ENCODE data around the gene TMEM39A. TPM values are rescaled to one million over a fixed set of nuclear protein-coding genes. Genes with fewer than 3 reads are reported as not detected.

Gene TMEM39A
- total and polyA plus RNA-seq, 2 donors (not counting 1 experiment from before 2014, with no cell fraction given), result 8.5 to 39.9 TPM

- no peak overlapping the region for H3K27ac Mint-ChIP-seq
These were observed 6.9 kb downstream of the TMEM39A start for GRCh38 chr3:119456469-119456868.

DNA sequence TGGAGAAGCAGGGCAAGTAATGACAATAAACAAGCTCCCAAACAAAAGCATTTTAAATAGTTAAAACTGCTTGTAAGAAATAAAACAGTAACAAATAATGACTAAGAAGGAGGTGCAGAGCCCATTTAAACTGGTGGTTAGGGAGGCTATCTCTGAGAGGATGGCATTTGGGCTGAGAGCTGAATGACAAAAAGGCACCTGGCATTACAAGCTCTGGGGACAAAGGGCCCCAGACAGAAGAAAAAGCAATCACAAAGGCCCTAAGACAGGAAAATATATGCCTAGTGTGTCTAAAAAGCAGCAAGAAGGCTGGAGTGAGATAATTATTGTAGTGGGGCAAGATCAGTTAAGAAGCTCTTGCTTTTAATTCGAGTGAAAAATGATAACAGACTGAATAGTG lies 9.6 kb downstream of the TMEM39A start:
- CTCF ChIA-PET, result interaction anchor here (1.7 kb wide), 1 partner anchor 227 kb away, joined by 3 read pairs; no protein-coding TSS in a partner anchor
- no peaks in the 10 kb centered on the region for H3K9me3 ChIP-seq (ENCODE audit: control extremely low read depth in 1 of 3, control insufficient read depth in 2 of 3, insufficient read depth in 1 of 3, low read length in 2 of 3)
- no peaks in the 10 kb centered on the region for H3K4me1 ChIP-seq (ENCODE audit: control insufficient read depth in 2 of 2, insufficient read depth in 2 of 2, low read length in 2 of 2)
- no peaks in the 10 kb centered on the region for H3K79me2 ChIP-seq (ENCODE audit: control insufficient read depth, insufficient read depth, low read length)
- H3K4me3 ChIP-seq (ENCODE audit: control extremely low read depth in 1 of 5, extremely low read depth in 1 of 5, insufficient read depth in 1 of 5, low read depth in 2 of 5, low read length in 4 of 5), result no peak overlapping the region
- H3K27me3 ChIP-seq (replicated peaks in 1 of 4; ENCODE audit: control extremely low read depth in 1 of 4, control insufficient read depth in 3 of 4, insufficient read depth in 4 of 4, low read length in 3 of 4), result no peaks in the 10 kb centered on the region
- H3K9ac ChIP-seq (ENCODE audit: low read length), result no peak overlapping the region
- peaks cover 11 to 72% of the 10 kb centered on the region in 2 experiments for H3K36me3 ChIP-seq (replicated peaks in 1 of 2; ENCODE audit: control extremely low read depth in 1 of 2, control insufficient read depth in 1 of 2, extremely low read depth in 1 of 2, insufficient read depth in 2 of 2, low read length in 1 of 2)
- ATAC-seq (ENCODE audit: low read depth) (no peak), DNase-seq (no peak)
- H3K9me3 Mint-ChIP-seq (ENCODE audit: insufficient read depth), result no peaks in the 10 kb centered on the region
- WGBS (ENCODE audit: insufficient coverage), result no CpG with 5 or more reads among the region's 1 CpG
- H3K4me2 ChIP-seq (replicated peaks; ENCODE audit: low read depth, low read length, poor library complexity, severe bottlenecking), result no peak overlapping the region
- H4K20me1 ChIP-seq (ENCODE audit: control insufficient read depth, insufficient read depth, low read length, poor library complexity, severe bottlenecking), result no peaks in the 10 kb centered on the region
- H3K27ac ChIP-seq (ENCODE audit: low read length in 2 of 2), result no peak overlapping the region
- no peak overlapping the region for H2AFZ ChIP-seq (ENCODE audit: insufficient read depth, low read depth, low read length, poor library complexity, severe bottlenecking)
- H3K27ac Mint-ChIP-seq, result no peak overlapping the region
- TF ChIP-seq EZH2 (IDR thresholded peaks at IDR 0.05; ENCODE audit: borderline replicate concordance, insufficient read depth, low read depth, low read length, poor library complexity, severe bottlenecking), result no peak
- TF ChIP-seq, protein P1, sequence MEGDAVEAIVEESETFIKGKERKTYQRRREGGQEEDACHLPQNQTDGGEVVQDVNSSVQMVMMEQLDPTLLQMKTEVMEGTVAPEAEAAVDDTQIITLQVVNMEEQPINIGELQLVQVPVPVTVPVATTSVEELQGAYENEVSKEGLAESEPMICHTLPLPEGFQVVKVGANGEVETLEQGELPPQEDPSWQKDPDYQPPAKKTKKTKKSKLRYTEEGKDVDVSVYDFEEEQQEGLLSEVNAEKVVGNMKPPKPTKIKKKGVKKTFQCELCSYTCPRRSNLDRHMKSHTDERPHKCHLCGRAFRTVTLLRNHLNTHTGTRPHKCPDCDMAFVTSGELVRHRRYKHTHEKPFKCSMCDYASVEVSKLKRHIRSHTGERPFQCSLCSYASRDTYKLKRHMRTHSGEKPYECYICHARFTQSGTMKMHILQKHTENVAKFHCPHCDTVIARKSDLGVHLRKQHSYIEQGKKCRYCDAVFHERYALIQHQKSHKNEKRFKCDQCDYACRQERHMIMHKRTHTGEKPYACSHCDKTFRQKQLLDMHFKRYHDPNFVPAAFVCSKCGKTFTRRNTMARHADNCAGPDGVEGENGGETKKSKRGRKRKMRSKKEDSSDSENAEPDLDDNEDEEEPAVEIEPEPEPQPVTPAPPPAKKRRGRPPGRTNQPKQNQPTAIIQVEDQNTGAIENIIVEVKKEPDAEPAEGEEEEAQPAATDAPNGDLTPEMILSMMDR (IDR thresholded peaks at IDR 0.05), result no peak
- H3K4me3 Mint-ChIP-seq, result no peak overlapping the region
- H3K4me1 Mint-ChIP-seq, result peaks cover 7% of the 10 kb centered on the region
- H3K27me3 Mint-ChIP-seq, result no peaks in the 10 kb centered on the region
- POLR2A ChIA-PET, result no interaction called here
- intact Hi-C loops (cut with micrococcal nuclease), result no loop called here

More at GRCh38 chr3:119456469-119456868, 6.9 kb downstream of the TMEM39A start:
- H3K36me3 ChIP-seq (replicated peaks in 1 of 2; ENCODE audit: control extremely low read depth in 1 of 2, control insufficient read depth in 1 of 2, extremely low read depth in 1 of 2, insufficient read depth in 2 of 2, low read length in 1 of 2), result peaks cover 12 to 80% of the 10 kb centered on the region in 2 experiments
- TF ChIP-seq, protein P1 (IDR thresholded peaks at IDR 0.05), result no peak
- no peak for TF ChIP-seq EZH2 (IDR thresholded peaks at IDR 0.05; ENCODE audit: borderline replicate concordance, insufficient read depth, low read depth, low read length, poor library complexity, severe bottlenecking)
- ChIA-PET CTCF (no interaction called here), POLR2A (no interaction called here)
- Mint-ChIP-seq H3K4me1 (peaks cover 14% of the 10 kb centered on the region), H3K9me3 (ENCODE audit: insufficient read depth) (no peaks in the 10 kb centered on the region), H3K27me3 (no peaks in the 10 kb centered on the region), H3K4me3 (no peak overlapping the region)
- no peaks in the 10 kb centered on the region for H4K20me1 ChIP-seq (ENCODE audit: control insufficient read depth, insufficient read depth, low read length, poor library complexity, severe bottlenecking)
- H3K9me3 ChIP-seq (ENCODE audit: control extremely low read depth in 1 of 3, control insufficient read depth in 2 of 3, insufficient read depth in 1 of 3, low read length in 2 of 3), result no peaks in the 10 kb centered on the region
- intact Hi-C loops (cut with micrococcal nuclease), result no loop called here
- DNase-seq, result no peak
- H3K9ac ChIP-seq (ENCODE audit: low read length), result no peak overlapping the region
- H2AFZ ChIP-seq (ENCODE audit: insufficient read depth, low read depth, low read length, poor library complexity, severe bottlenecking), result no peak overlapping the region
- no peak for ATAC-seq (ENCODE audit: low read depth)
- no peak overlapping the region for H3K4me2 ChIP-seq (replicated peaks; ENCODE audit: low read depth, low read length, poor library complexity, severe bottlenecking)
- H3K4me3 ChIP-seq (ENCODE audit: control extremely low read depth in 1 of 5, extremely low read depth in 1 of 5, insufficient read depth in 1 of 5, low read depth in 2 of 5, low read length in 4 of 5), result no peak overlapping the region
- no peaks in the 10 kb centered on the region for H3K4me1 ChIP-seq (ENCODE audit: control insufficient read depth in 2 of 2, insufficient read depth in 2 of 2, low read length in 2 of 2)
- H3K27me3 ChIP-seq (replicated peaks in 1 of 4; ENCODE audit: control extremely low read depth in 1 of 4, control insufficient read depth in 3 of 4, insufficient read depth in 4 of 4, low read length in 3 of 4), result no peaks in the 10 kb centered on the region
- no peak overlapping the region for H3K27ac ChIP-seq (ENCODE audit: low read length in 2 of 2)
- WGBS (ENCODE audit: insufficient coverage), result no CpG with 5 or more reads among the region's 1 CpG
- peaks cover 12% of the 10 kb centered on the region for H3K79me2 ChIP-seq (ENCODE audit: control insufficient read depth, insufficient read depth, low read length)
